Aorta (tissue), 5 donors: Measurements from ENCODE around the gene RRAS. TPM values are rescaled to one million over a fixed set of nuclear protein-coding genes. Genes with fewer than 3 reads are reported as not detected.
A peak's percentile ranks its signal among the peaks of the same experiment; 100 is the strongest.

ENCODE experiments used
- ATAC-seq: fragments of 200-7000 bp; cut with Tn5 transposase; one replicate; pipeline ENCODE4 v1.9.1; 2022; ENCODE audit warnings: moderate library complexity; ENCODE audit not compliant: low FRiP score
- DNase-seq, 2 donors: peaks; one replicate each; pipeline ENCODE4 v3.0.0-alpha.2; 2020
- H3K27ac ChIP-seq, 2 donors: one replicate each; pipeline ENCODE4 v1.5.1; 2013; ENCODE audit warnings: low read length in 2 of 2, mild to moderate bottlenecking in 2 of 2, moderate library complexity in 2 of 2, control low read depth in 1 of 2, inconsistent platforms in 1 of 2, low read depth in 1 of 2
- H3K27me3 ChIP-seq, 2 donors: one replicate each; pipeline ENCODE4 v1.6.1; 2013; ENCODE audit warnings: control low read depth in 1 of 2, low read length in 1 of 2, mild to moderate bottlenecking in 1 of 2, moderate library complexity in 1 of 2; ENCODE audit not compliant: insufficient read depth in 2 of 2, control insufficient read depth in 1 of 2
- H3K36me3 ChIP-seq, 2 donors: one replicate each; pipeline ENCODE4 v1.6.1; 2013; ENCODE audit warnings: control low read depth in 1 of 2, low read length in 1 of 2, mild to moderate bottlenecking in 1 of 2; ENCODE audit not compliant: insufficient read depth in 2 of 2, control insufficient read depth in 1 of 2
- H3K4me1 ChIP-seq, 2 donors: one replicate each; pipeline ENCODE4 v1.6.1; 2013; ENCODE audit warnings: low read length in 2 of 2, control low read depth in 1 of 2, mild to moderate bottlenecking in 1 of 2, moderate library complexity in 1 of 2; ENCODE audit not compliant: insufficient read depth in 2 of 2, control insufficient read depth in 1 of 2
- H3K4me3 ChIP-seq, 2 donors: one replicate each; pipeline ENCODE4 v1.5.1; 2013; ENCODE audit warnings: low read length in 2 of 2, control low read depth in 1 of 2, mild to moderate bottlenecking in 1 of 2
- H3K9me3 ChIP-seq: one replicate; pipeline ENCODE4 v1.6.1; 2013; ENCODE audit warnings: mild to moderate bottlenecking, low read length; ENCODE audit not compliant: control insufficient read depth
- WGBS, 2 donors: extraction: QIAGEN DNeasy Blood & Tissue Kit; methylation state at CpG; one replicate each; pipeline ENCODE4 v1.1.7; 2013; 5-methylcytosine and 5-hydroxymethylcytosine counted together
- intact Hi-C, 2 donors: fragments of 100-400 bp; cut with DNase I; formaldehyde crosslinking; loops; one replicate each; pipeline versions ENCODE4 v1.14.2 to v1.15.0; 2022
- polyA plus RNA-seq, 2 donors: library from polyadenylated mRNA; stranded (reverse); fragments of 200-250 nt; gene quantifications; one replicate each; pipeline ENCODE4 v1.2.3, GENCODE V29; 2013
- total RNA-seq, 2 donors: library from RNA; stranded (reverse); fragmentation: NEBNext Ultra II Directional; extraction: Animal tissue kit (Norgen Biotek cat#: 25700); gene quantifications; one replicate each; pipeline ENCODE4 v1.2.1, GENCODE V29; 2021
- donor health status: healthy with polysubstance abuse.
- donor health status: Bipolar disorder and iron deficiency.
- donor health status: DM: no; HTN: no; CAD: no.
- donor health status: DM: no; HTN: no; CAD: no.
- donor health status: DM: yes; HTN: yes; CAD: no.

Gene RRAS
- total and polyA plus RNA-seq, 4 donors, result 139 to 407 (median 243) TPM

GRCh38 chr19:49597703-49597974 lies 42.3 kb downstream of the RRAS start:
- ATAC-seq, result no peak
- Histone ChIP-seq H3K4me3 (no peak overlapping the region), H3K9me3 (no peaks in the 10 kb centered on the region), H3K27me3 (no peaks in the 10 kb centered on the region), H3K27ac (no peak overlapping the region), H3K36me3 (peaks cover 9 to 13% of the 10 kb centered on the region in 2 donors), H3K4me1 (no peaks in the 10 kb centered on the region)
- intact Hi-C loops, result loop anchor here in 1 of 2 donors (2.0 kb wide), 1 partner anchor 41 kb away; no protein-coding TSS in a partner anchor
- DNase-seq, result no peak
- WGBS, 2 donors, result 95 to 98% methylated on average over 26 to 29 of the region's 29 CpGs

- DNase-seq (no peak), ATAC-seq (no peak)
- Histone ChIP-seq H3K4me1 (no peaks in the 10 kb centered on the region), H3K36me3 (peaks cover 9 to 13% of the 10 kb centered on the region in 2 donors), H3K27ac (no peak overlapping the region), H3K9me3 (no peaks in the 10 kb centered on the region), H3K4me3 (no peak overlapping the region), H3K27me3 (no peaks in the 10 kb centered on the region)
- WGBS, 2 donors, result 93 to 95% methylated on average over 65 of the region's 65 CpGs
- intact Hi-C loops, result loop anchor here in 1 of 2 donors (2.0 kb wide), 1 partner anchor 42 kb away; no protein-coding TSS in a partner anchor
These were observed 42.8 kb downstream of the RRAS start for GRCh38 chr19:49596954-49597702.

- DNase-seq (no peak), ATAC-seq (no peak)
- H3K4me3 ChIP-seq, result no peak overlapping the region
- H3K4me1 ChIP-seq, result no peaks in the 10 kb centered on the region
- no peak overlapping the region for H3K27ac ChIP-seq
- peaks cover 9 to 11% of the 10 kb centered on the region in 2 donors for H3K36me3 ChIP-seq
- WGBS, 2 donors, result 91% methylated on average over 13 to 15 of the region's 15 CpGs
- no peaks in the 10 kb centered on the region for H3K27me3 ChIP-seq
- intact Hi-C loops, result loop anchor here in 1 of 2 donors (2.0 kb wide), 1 partner anchor 42 kb away; no protein-coding TSS in a partner anchor
- no peaks in the 10 kb centered on the region for H3K9me3 ChIP-seq
These were observed 43.5 kb downstream of the RRAS start for GRCh38 chr19:49596407-49596806.

GRCh38 chr19:49595819-49596404 lies 44.0 kb downstream of the RRAS start:
- 90% methylated on average over 22 to 32 of the region's 32 CpGs for WGBS, 2 donors
- no peaks in the 10 kb centered on the region for H3K9me3 ChIP-seq
- intact Hi-C loops, result loop anchor here in 1 of 2 donors (2.0 kb wide), 1 partner anchor 43 kb away; no protein-coding TSS in a partner anchor
- no peak for ATAC-seq
- H3K36me3 ChIP-seq, result peaks cover 9 to 11% of the 10 kb centered on the region in 2 donors
- DNase-seq, result no peak
- no peak overlapping the region for H3K27ac ChIP-seq
- H3K4me1 ChIP-seq, result no peaks in the 10 kb centered on the region
- H3K4me3 ChIP-seq, result no peak overlapping the region
- H3K27me3 ChIP-seq, result no peaks in the 10 kb centered on the region

- ATAC-seq (no peak), DNase-seq (no peak)
- intact Hi-C loops, result loop anchor here in 1 of 2 donors (5.0 kb wide), 1 partner anchor 72 kb away; the partner anchor contains the start of genes BCL2L12 and IRF3
- Histone ChIP-seq H3K36me3 (peaks cover 9 to 11% of the 10 kb centered on the region in 2 donors), H3K4me1 (no peaks in the 10 kb centered on the region), H3K27ac (no peak overlapping the region), H3K9me3 (no peaks in the 10 kb centered on the region), H3K27me3 (no peaks in the 10 kb centered on the region), H3K4me3 (no peak overlapping the region)
- WGBS, 2 donors, result 87 to 88% methylated on average over 31 to 35 of the region's 35 CpGs
These were observed 44.7 kb downstream of the RRAS start for GRCh38 chr19:49594993-49595818.

GRCh38 chr19:49594157-49594992 lies 45.6 kb downstream of the RRAS start:
- Histone ChIP-seq H3K4me1 (no peaks in the 10 kb centered on the region), H3K27ac (no peak overlapping the region), H3K27me3 (no peaks in the 10 kb centered on the region), H3K9me3 (no peaks in the 10 kb centered on the region), H3K4me3 (no peak overlapping the region), H3K36me3 (peaks cover 5 to 7% of the 10 kb centered on the region in 2 donors)
- WGBS, 2 donors, result 88 to 89% methylated on average over 35 of the region's 35 CpGs
- DNase-seq, result no peak
- intact Hi-C loops, result loop anchor here in 1 of 2 donors (5.0 kb wide), 1 partner anchor 73 kb away; the partner anchor contains the start of genes BCL2L12 and IRF3
- no peak for ATAC-seq

- ATAC-seq, result peak; percentile 80
- H3K4me3 ChIP-seq, result no peak overlapping the region
These were observed 46.5 kb downstream of the RRAS start for GRCh38 chr19:49593233-49594113.

More at GRCh38 chr19:49593233-49594113, 46.5 kb downstream of the RRAS start:
- Histone ChIP-seq H3K27ac (peak overlapping the region; percentile 20 to 65), H3K36me3 (peaks cover 5 to 7% of the 10 kb centered on the region in 2 donors), H3K27me3 (no peaks in the 10 kb centered on the region), H3K4me1 (no peaks in the 10 kb centered on the region), H3K9me3 (no peaks in the 10 kb centered on the region)
- peak; percentile 96 to 98 for DNase-seq
- intact Hi-C loops, result loop anchor here in 1 of 2 donors (2.0 to 5.0 kb wide), 2 partner anchors 45 to 74 kb away; partner anchors contain the start of genes BCL2L12 and IRF3
- WGBS, 2 donors, result 4 to 5% methylated on average over 27 of the region's 27 CpGs
